Measurements from ENCODE around the gene WDR12.

- TF ChIP-seq CREB1 (IDR thresholded peaks at IDR 0.05; ENCODE audit: low read depth) (no peak), TAF1 (IDR thresholded peaks at IDR 0.05; ENCODE audit: low read depth) (no peak), EGR1 (IDR thresholded peaks at IDR 0.05) (no peak)
These were observed 49.1 kb upstream of the WDR12 start for GRCh38 chr2:202960524-202960923.

Data from Ishikawa (cell line).